CD14-positive monocyte (primary cell): Measurements from ENCODE around the gene PDE4C. TPM values are rescaled to one million over a fixed set of nuclear protein-coding genes. Genes with fewer than 3 reads are reported as not detected.

Experiments used
- DNase-seq, 3 donors: peaks; one replicate each; pipeline ENCODE4 v3.0.0-alpha.2; 2011 to 2022
- H2AFZ ChIP-seq: 2 replicates; pipeline ENCODE4 v1.6.0; 2012; ENCODE audit warnings: mild to moderate bottlenecking, low read depth, low read length, inconsistent platforms; ENCODE audit not compliant: insufficient read depth, poor library complexity, severe bottlenecking
- H3K27ac ChIP-seq, 2 donors: 1 replicate in 1 of 2; 2 replicates in 1 of 2; pipeline ENCODE4 v1.5.1; 2012 to 2013; ENCODE audit warnings: low read length in 2 of 2, control low read depth in 1 of 2, inconsistent platforms in 1 of 2, low read depth in 1 of 2, mild to moderate bottlenecking in 1 of 2
- H3K27me3 ChIP-seq, 2 donors: one replicate each; pipeline versions ENCODE4 v1.6.0 to v1.6.1; 2011 to 2013; ENCODE audit warnings: low read length in 2 of 2; ENCODE audit not compliant: control insufficient read depth in 2 of 2, insufficient read depth in 2 of 2
- H3K36me3 ChIP-seq, 2 donors: replicated peaks in 1 of 2; 1 replicate in 1 of 2; 2 replicates in 1 of 2; pipeline versions ENCODE4 v1.5.1 to v1.6.1; 2012 to 2013; ENCODE audit warnings: low read length in 2 of 2, control low read depth in 1 of 2, inconsistent platforms in 1 of 2, mild to moderate bottlenecking in 1 of 2; ENCODE audit not compliant: insufficient read depth in 2 of 2, control insufficient read depth in 1 of 2
- H3K4me1 ChIP-seq, 2 donors: 1 replicate in 1 of 2; 2 replicates in 1 of 2; pipeline versions ENCODE4 v1.5.1 to v1.6.1; 2012 to 2013; ENCODE audit warnings: low read length in 2 of 2, control low read depth in 1 of 2, inconsistent platforms in 1 of 2, mild to moderate bottlenecking in 1 of 2, moderate library complexity in 1 of 2; ENCODE audit not compliant: insufficient read depth in 2 of 2, control insufficient read depth in 1 of 2
- H3K4me2 ChIP-seq: replicated peaks from 2 replicates; pipeline ENCODE3; 2012; ENCODE audit warnings: low read length, moderate library complexity, mild to moderate bottlenecking; ENCODE audit not compliant: poor library complexity, severe bottlenecking; ENCODE audit errors: extremely low read depth
- H3K4me3 ChIP-seq, 3 experiments: fragments of 200-600 bp in 1 of 3; sonication (generic) in 1 of 3; replicated peaks in 1 of 3; 1 replicate in 2 of 3; 2 replicates in 1 of 3; pipeline ENCODE4 v1.5.1; 2011 to 2013; ENCODE audit warnings: low read length in 3 of 3, mild to moderate bottlenecking in 3 of 3, control low read depth in 2 of 3, low read depth in 2 of 3, inconsistent platforms in 1 of 3, moderate library complexity in 1 of 3
- H3K79me2 ChIP-seq: 2 replicates; pipeline ENCODE4 v1.6.0; 2012; ENCODE audit warnings: mild to moderate bottlenecking, control low read depth, inconsistent platforms, low read length, moderate library complexity; ENCODE audit not compliant: insufficient read depth
- H3K9ac ChIP-seq: 2 replicates; pipeline ENCODE4 v1.6.0; 2017; ENCODE audit warnings: low read length, mild to moderate bottlenecking; ENCODE audit not compliant: insufficient read depth, poor library complexity, severe bottlenecking
- H3K9me3 ChIP-seq, 2 donors: replicated peaks in 1 of 2; 1 replicate in 1 of 2; 2 replicates in 1 of 2; pipeline versions ENCODE4 v1.5.1 to v1.6.1; 2012 to 2013; ENCODE audit warnings: low read length in 2 of 2, control low read depth in 1 of 2; ENCODE audit not compliant: control insufficient read depth in 1 of 2, insufficient read depth in 1 of 2
- H4K20me1 ChIP-seq: 2 replicates; pipeline ENCODE4 v1.6.0; 2012; ENCODE audit warnings: mild to moderate bottlenecking, low read length, control low read depth, moderate library complexity; ENCODE audit not compliant: insufficient read depth
- H3K27ac Mint-ChIP-seq, 7 donors: one replicate each; pipeline ENCODE4 v1.8.0; 2020; ENCODE audit warnings: mild to moderate bottlenecking in 7 of 7, mixed read lengths in 7 of 7, moderate library complexity in 6 of 7, inconsistent platforms in 2 of 7
- H3K27me3 Mint-ChIP-seq, 3 donors: one replicate each; pipeline ENCODE4 v1.8.0; 2021 to 2022; ENCODE audit warnings: low read depth in 3 of 3, mild to moderate bottlenecking in 3 of 3, mixed read lengths in 3 of 3, moderate library complexity in 3 of 3, inconsistent platforms in 1 of 3
- H3K36me3 Mint-ChIP-seq, 2 donors: one replicate each; pipeline ENCODE4 v1.8.0; 2020; ENCODE audit warnings: mixed read lengths in 2 of 2, inconsistent platforms in 1 of 2, mild to moderate bottlenecking in 1 of 2
- H3K4me1 Mint-ChIP-seq: one replicate; pipeline ENCODE4 v1.8.0; 2020; ENCODE audit warnings: mild to moderate bottlenecking, mixed read lengths
- H3K4me3 Mint-ChIP-seq, 2 donors: one replicate each; pipeline ENCODE4 v1.8.0; 2020; ENCODE audit warnings: mild to moderate bottlenecking in 2 of 2, mixed read lengths in 2 of 2, moderate library complexity in 1 of 2
- H3K9me3 Mint-ChIP-seq, 7 donors: one replicate each; pipeline ENCODE4 v1.8.0; 2020 to 2022; ENCODE audit warnings: mixed read lengths in 7 of 7, mild to moderate bottlenecking in 6 of 7, moderate library complexity in 6 of 7, inconsistent platforms in 2 of 7
- WGBS: methylation state at CpG from one replicate; pipeline ENCODE4 v1.1.5; 2013; ENCODE audit warnings: missing lambda C conversion rate; ENCODE audit not compliant: insufficient coverage; 5-methylcytosine and 5-hydroxymethylcytosine counted together
- intact Hi-C, 2 donors: fragments of 100-400 bp; cut with micrococcal nuclease; formaldehyde crosslinking; loops; one replicate each; pipeline versions ENCODE4 v1.15.0 to v1.15.1; 2023
- polyA plus RNA-seq, 3 donors: library from polyadenylated mRNA; depleted of rRNA in 1 of 3; unstranded in 2 of 3; stranded (reverse) in 1 of 3; fragments of 300-500 nt in 2 of 3; fragments of >200 nt in 1 of 3; fragmentation: Illumina TruSeq in 2 of 3; gene quantifications; 1 replicate in 2 of 3; 2 replicates in 1 of 3; pipeline ENCODE4 v1.2.3, GENCODE V29; 2012 to 2021
- TF ChIP-seq, protein P1 (sequence below): fragments of 200-600 bp; IDR thresholded peaks from one replicate; pipeline ENCODE4 v1.8.0; 2022; ENCODE audit warnings: antibody characterized with exemption, mild to moderate bottlenecking

The PDE4C gene
- polyA plus RNA-seq, 3 donors = not detected

GRCh38 chr19:18252370-18252717, 26.1 kb upstream of the PDE4C start:
- Mint-ChIP-seq H3K27ac (no peak overlapping the region), H3K27me3 (peaks cover 5 to 27% (median 10%) of the 10 kb centered on the region in 3 donors), H3K9me3 (no peaks in the 10 kb centered on the region), H3K4me1 (peaks cover 21% of the 10 kb centered on the region), H3K4me3 (no peak overlapping the region), H3K36me3 (no peaks in the 10 kb centered on the region)
- Histone ChIP-seq H3K9me3 (no peaks in the 10 kb centered on the region), H3K27me3 (peaks cover 0 to 2% of the 10 kb centered on the region in 2 donors), H3K27ac (no peak overlapping the region), H3K4me1 (peaks cover 20 to 25% of the 10 kb centered on the region in 2 donors), H3K4me3 (no peak overlapping the region), H3K9ac (no peak overlapping the region), H2AFZ (no peak overlapping the region), H3K79me2 (no peaks in the 10 kb centered on the region), H3K4me2 (no peak overlapping the region), H3K36me3 (no peaks in the 10 kb centered on the region), H4K20me1 (no peaks in the 10 kb centered on the region)
- intact Hi-C loops = loop anchor here (2.0 to 10.0 kb wide), 5 partner anchors 140 to 240 kb away; no protein-coding TSS in a partner anchor
- 76% methylated on average over 3 of the region's 7 CpGs for WGBS
- TF ChIP-seq, protein P1, sequence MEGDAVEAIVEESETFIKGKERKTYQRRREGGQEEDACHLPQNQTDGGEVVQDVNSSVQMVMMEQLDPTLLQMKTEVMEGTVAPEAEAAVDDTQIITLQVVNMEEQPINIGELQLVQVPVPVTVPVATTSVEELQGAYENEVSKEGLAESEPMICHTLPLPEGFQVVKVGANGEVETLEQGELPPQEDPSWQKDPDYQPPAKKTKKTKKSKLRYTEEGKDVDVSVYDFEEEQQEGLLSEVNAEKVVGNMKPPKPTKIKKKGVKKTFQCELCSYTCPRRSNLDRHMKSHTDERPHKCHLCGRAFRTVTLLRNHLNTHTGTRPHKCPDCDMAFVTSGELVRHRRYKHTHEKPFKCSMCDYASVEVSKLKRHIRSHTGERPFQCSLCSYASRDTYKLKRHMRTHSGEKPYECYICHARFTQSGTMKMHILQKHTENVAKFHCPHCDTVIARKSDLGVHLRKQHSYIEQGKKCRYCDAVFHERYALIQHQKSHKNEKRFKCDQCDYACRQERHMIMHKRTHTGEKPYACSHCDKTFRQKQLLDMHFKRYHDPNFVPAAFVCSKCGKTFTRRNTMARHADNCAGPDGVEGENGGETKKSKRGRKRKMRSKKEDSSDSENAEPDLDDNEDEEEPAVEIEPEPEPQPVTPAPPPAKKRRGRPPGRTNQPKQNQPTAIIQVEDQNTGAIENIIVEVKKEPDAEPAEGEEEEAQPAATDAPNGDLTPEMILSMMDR = no peak
- no peak for DNase-seq

GRCh38 chr19:18251587-18252369, 25.5 kb upstream of the PDE4C start:
- Histone ChIP-seq H3K4me2 (no peak overlapping the region), H3K27me3 (peaks cover 0 to 2% of the 10 kb centered on the region in 2 donors), H3K36me3 (no peaks in the 10 kb centered on the region), H3K79me2 (no peaks in the 10 kb centered on the region), H4K20me1 (no peaks in the 10 kb centered on the region), H3K9me3 (no peaks in the 10 kb centered on the region), H3K27ac (no peak overlapping the region), H2AFZ (no peak overlapping the region), H3K9ac (no peak overlapping the region), H3K4me3 (no peak overlapping the region), H3K4me1 (peaks cover 20 to 25% of the 10 kb centered on the region in 2 donors)
- Mint-ChIP-seq H3K4me3 (peak overlapping the region in 1 of 2 donors; percentile 16), H3K4me1 (peaks cover 21% of the 10 kb centered on the region), H3K27ac (peak overlapping the region in 1 of 7 donors; percentile 42), H3K27me3 (peaks cover 5 to 27% (median 10%) of the 10 kb centered on the region in 3 donors), H3K9me3 (no peaks in the 10 kb centered on the region), H3K36me3 (no peaks in the 10 kb centered on the region)
- 21% methylated on average over 11 of the region's 23 CpGs for WGBS
- peak; percentile 56 to 77 (median 76) for DNase-seq
- intact Hi-C loops = loop anchor here (1.0 to 10.0 kb wide), 6 partner anchors 43 to 239 kb away; no protein-coding TSS in a partner anchor
- TF ChIP-seq, protein P1 = peak; percentile 84
